Glutamatergic neuron (in vitro differentiated cells): ENCODE measurements around the gene IFITM10. TPM values are rescaled to one million over a fixed set of nuclear protein-coding genes. Genes with fewer than 3 reads are reported as not detected.

Experiments
- DNase-seq: peaks from one replicate; pipeline ENCODE4 v3.0.0; 2022
- H3K27ac Mint-ChIP-seq: one replicate; pipeline ENCODE4 v1.8.0; 2020; ENCODE audit warnings: mild to moderate bottlenecking, mixed read lengths, inconsistent platforms; ENCODE audit not compliant: unreplicated experiment
- H3K27me3 Mint-ChIP-seq: one replicate; pipeline ENCODE4 v1.8.0; 2020; ENCODE audit warnings: mild to moderate bottlenecking, moderate library complexity, mixed read lengths, inconsistent platforms; ENCODE audit not compliant: unreplicated experiment
- H3K36me3 Mint-ChIP-seq: one replicate; pipeline ENCODE4 v1.8.0; 2020; ENCODE audit warnings: mild to moderate bottlenecking, mixed read lengths, inconsistent platforms; ENCODE audit not compliant: unreplicated experiment
- H3K4me1 Mint-ChIP-seq: one replicate; pipeline ENCODE4 v1.8.0; 2020; ENCODE audit warnings: mild to moderate bottlenecking, low read depth, mixed read lengths, inconsistent platforms; ENCODE audit not compliant: unreplicated experiment
- H3K4me3 Mint-ChIP-seq: one replicate; pipeline ENCODE4 v1.8.0; 2020; ENCODE audit warnings: mild to moderate bottlenecking, mixed read lengths, inconsistent platforms; ENCODE audit not compliant: unreplicated experiment
- H3K9me3 Mint-ChIP-seq: one replicate; pipeline ENCODE4 v1.8.0; 2020; ENCODE audit warnings: mild to moderate bottlenecking, moderate library complexity, mixed read lengths, inconsistent platforms; ENCODE audit not compliant: unreplicated experiment
- CTCF ChIP-seq: fragments of 200-600 bp; sonication (generic); IDR thresholded peaks from one replicate; pipeline ENCODE4 v1.5.0; 2021; ENCODE audit not compliant: partially characterized antibody, unreplicated experiment
- total RNA-seq: library from RNA; stranded (reverse); fragmentation: NEBNext Ultra II Directional; extraction: Animal tissue kit (Norgen Biotek cat#: 25700); gene quantifications from one replicate; pipeline ENCODE4 v1.2.1, GENCODE V29; 2021; ENCODE audit not compliant: unreplicated experiment

IFITM10 gene
- total RNA-seq, 1 donor from 2014 or later: 5.4 TPM

GRCh38 chr11:1777737-1778136, 27.3 kb upstream of the IFITM10 start:
- H3K27ac Mint-ChIP-seq: no peak overlapping the region
- peaks cover 3% of the 10 kb centered on the region for H3K4me1 Mint-ChIP-seq
- peaks cover 13% of the 10 kb centered on the region for H3K27me3 Mint-ChIP-seq
- TF ChIP-seq CTCF: no peak
- no peak overlapping the region for H3K4me3 Mint-ChIP-seq
- peaks cover 15% of the 10 kb centered on the region for H3K9me3 Mint-ChIP-seq
- DNase-seq: no peak
- no peaks in the 10 kb centered on the region for H3K36me3 Mint-ChIP-seq

- H3K4me3 Mint-ChIP-seq: no peak overlapping the region
- no peaks in the 10 kb centered on the region for H3K36me3 Mint-ChIP-seq
- TF ChIP-seq CTCF: no peak
- peaks cover 2% of the 10 kb centered on the region for H3K4me1 Mint-ChIP-seq
- no peak for DNase-seq
- peaks cover 11% of the 10 kb centered on the region for H3K9me3 Mint-ChIP-seq
- peaks cover 16% of the 10 kb centered on the region for H3K27me3 Mint-ChIP-seq
- H3K27ac Mint-ChIP-seq: no peak overlapping the region
Observed at GRCh38 chr11:1776944-1777715, 26.7 kb upstream of the IFITM10 start.

GRCh38 chr11:1776331-1776851, 26.0 kb upstream of the IFITM10 start:
- H3K36me3 Mint-ChIP-seq: no peaks in the 10 kb centered on the region
- no peak overlapping the region for H3K4me3 Mint-ChIP-seq

GRCh38 chr11:1774886-1775285, 24.5 kb upstream of the IFITM10 start:
- no peak for DNase-seq
- H3K27ac Mint-ChIP-seq: no peak overlapping the region
- peaks cover 12% of the 10 kb centered on the region for H3K9me3 Mint-ChIP-seq
- H3K4me1 Mint-ChIP-seq: peaks cover 2% of the 10 kb centered on the region
- H3K36me3 Mint-ChIP-seq: peaks cover 8% of the 10 kb centered on the region
- H3K27me3 Mint-ChIP-seq: peaks cover 14% of the 10 kb centered on the region
- TF ChIP-seq CTCF: no peak
- no peak overlapping the region for H3K4me3 Mint-ChIP-seq

More at GRCh38 chr11:1776331-1776851, 26.0 kb upstream of the IFITM10 start:
- Mint-ChIP-seq H3K4me1 (peaks cover 2% of the 10 kb centered on the region), H3K27ac (no peak overlapping the region), H3K9me3 (peaks cover 11% of the 10 kb centered on the region), H3K27me3 (peaks cover 16% of the 10 kb centered on the region)
- DNase-seq: no peak
- TF ChIP-seq CTCF: no peak

GRCh38 chr11:1773994-1774550, 23.7 kb upstream of the IFITM10 start:
- Mint-ChIP-seq H3K27ac (no peak overlapping the region), H3K4me3 (no peak overlapping the region), H3K36me3 (peaks cover 10% of the 10 kb centered on the region), H3K9me3 (peaks cover 12% of the 10 kb centered on the region), H3K27me3 (peaks cover 14% of the 10 kb centered on the region), H3K4me1 (peaks cover 2% of the 10 kb centered on the region)
- no peak for TF ChIP-seq CTCF
- no peak for DNase-seq
